ENCODE results near the gene TEX52. TPM values are rescaled to one million over a fixed set of nuclear protein-coding genes. Genes with fewer than 3 reads are reported as not detected.
A peak's percentile ranks its signal among the peaks of the same experiment; 100 is the strongest.

The TEX52 gene
- polyA plus RNA-seq, 1 donor (not counting 4 experiments of a cell fraction or from before 2014, with no cell fraction given) = not detected

DNA sequence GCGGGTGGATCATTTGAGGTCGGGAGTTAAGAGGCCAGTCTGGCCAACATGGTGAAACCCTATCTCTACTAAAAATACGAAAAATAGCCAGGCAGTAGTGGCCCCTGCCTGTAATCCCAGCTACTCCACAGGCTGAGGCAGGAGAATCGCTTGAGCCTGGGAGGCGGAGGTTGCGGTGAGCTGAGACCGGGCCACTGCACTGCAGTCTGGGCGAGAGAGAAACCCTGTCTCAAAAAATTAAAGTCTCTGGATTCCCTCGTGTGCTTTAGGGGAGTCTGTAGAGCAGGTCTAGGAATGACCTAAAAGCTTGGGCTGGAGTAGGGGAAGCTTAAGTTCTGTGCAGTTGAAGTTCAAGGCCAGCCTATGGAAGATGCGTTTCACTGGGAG, 33.2 kb upstream of the TEX52 start:
- Histone ChIP-seq H3K9me3 (ENCODE audit: control insufficient read depth, low read depth, low read length) (no peaks in the 10 kb centered on the region), H2AFZ (ENCODE audit: control insufficient read depth, low read length) (peak overlapping the region; percentile 90), H3K4me2 (ENCODE audit: control insufficient read depth, extremely low read depth, insufficient read depth, low read depth, low read length) (peak overlapping the region; percentile 78), H3K4me3 (ENCODE audit: control insufficient read depth in 2 of 3, extremely low read depth in 1 of 3, insufficient read depth in 2 of 3, low read depth in 1 of 3, low read length in 3 of 3) (peak overlapping the region; percentile 72 to 92 (median 78)), H3K4me1 (ENCODE audit: control insufficient read depth, extremely low read depth, insufficient read depth, low read length) (peaks cover 11% of the 10 kb centered on the region), H3K9me1 (ENCODE audit: control insufficient read depth, extremely low read depth, insufficient read depth, low read length) (no peaks in the 10 kb centered on the region), H3K27me3 (ENCODE audit: control insufficient read depth, extremely low read depth, insufficient read depth, low read length) (no peaks in the 10 kb centered on the region), H3K36me3 (ENCODE audit: control insufficient read depth in 2 of 2, extremely low read depth in 1 of 2, insufficient read depth in 2 of 2, low read length in 2 of 2) (peaks cover 2 to 4% of the 10 kb centered on the region in 2 experiments), H3K9ac (ENCODE audit: control insufficient read depth, extremely low read depth, insufficient read depth, low read length) (peak overlapping the region; percentile 90), H3K79me2 (ENCODE audit: control insufficient read depth, insufficient read depth, low read length) (peaks cover 16% of the 10 kb centered on the region), H4K20me1 (ENCODE audit: control insufficient read depth, extremely low read depth, insufficient read depth, low read length) (no peaks in the 10 kb centered on the region), H3K27ac (ENCODE audit: control insufficient read depth, insufficient read depth, low read length) (peak overlapping the region; percentile 65)
- DNase-seq (ENCODE audit: low read depth, low spot score) = no peak
- no peak for FAIRE-seq
- TF ChIP-seq EZH2 (IDR thresholded peaks at IDR 0.05; ENCODE audit: low read length) (no peak), CTCF (optimal IDR thresholded peaks at IDR 0.05 in 1 of 3, IDR thresholded peaks at IDR 0.05 in 1 of 3, conservative IDR thresholded peaks at IDR 0.05 in 1 of 3; ENCODE audit: extremely low read depth in 1 of 3, insufficient read depth in 2 of 3, low read length in 3 of 3) (no peak)
- dilution Hi-C loops (cut with MboI; ENCODE audit: extremely low pct_ligation_motif_present, low sequenced_read_pairs) = no loop called here

- dilution Hi-C loops (cut with MboI; ENCODE audit: extremely low pct_ligation_motif_present, low sequenced_read_pairs) = no loop called here
- Histone ChIP-seq H3K27ac (ENCODE audit: control insufficient read depth, insufficient read depth, low read length) (no peak overlapping the region), H3K4me1 (ENCODE audit: control insufficient read depth, extremely low read depth, insufficient read depth, low read length) (peaks cover 7% of the 10 kb centered on the region), H2AFZ (ENCODE audit: control insufficient read depth, low read length) (no peak overlapping the region), H3K9me1 (ENCODE audit: control insufficient read depth, extremely low read depth, insufficient read depth, low read length) (no peaks in the 10 kb centered on the region), H3K9ac (ENCODE audit: control insufficient read depth, extremely low read depth, insufficient read depth, low read length) (no peak overlapping the region), H3K4me2 (ENCODE audit: control insufficient read depth, extremely low read depth, insufficient read depth, low read depth, low read length) (no peak overlapping the region), H3K79me2 (ENCODE audit: control insufficient read depth, insufficient read depth, low read length) (peaks cover 8% of the 10 kb centered on the region), H3K9me3 (ENCODE audit: control insufficient read depth, low read depth, low read length) (no peaks in the 10 kb centered on the region), H4K20me1 (ENCODE audit: control insufficient read depth, extremely low read depth, insufficient read depth, low read length) (no peaks in the 10 kb centered on the region), H3K4me3 (ENCODE audit: control insufficient read depth in 2 of 3, extremely low read depth in 1 of 3, insufficient read depth in 2 of 3, low read depth in 1 of 3, low read length in 3 of 3) (no peak overlapping the region), H3K27me3 (ENCODE audit: control insufficient read depth, extremely low read depth, insufficient read depth, low read length) (no peaks in the 10 kb centered on the region), H3K36me3 (ENCODE audit: control insufficient read depth in 2 of 2, extremely low read depth in 1 of 2, insufficient read depth in 2 of 2, low read length in 2 of 2) (peaks cover 2 to 4% of the 10 kb centered on the region in 2 experiments)
- TF ChIP-seq EZH2 (IDR thresholded peaks at IDR 0.05; ENCODE audit: low read length) = no peak
- no peak for TF ChIP-seq CTCF (optimal IDR thresholded peaks at IDR 0.05 in 1 of 3, IDR thresholded peaks at IDR 0.05 in 1 of 3, conservative IDR thresholded peaks at IDR 0.05 in 1 of 3; ENCODE audit: extremely low read depth in 1 of 3, insufficient read depth in 2 of 3, low read length in 3 of 3)
- no peak for DNase-seq (ENCODE audit: low read depth, low spot score)
- no peak for FAIRE-seq
Observed at GRCh38 chr12:2886768-2887450, 30.1 kb upstream of the TEX52 start.
